GM23338 (cell line): ENCODE results near the gene ABHD12. TPM values are rescaled to one million over a fixed set of nuclear protein-coding genes. Genes with fewer than 3 reads are reported as not detected.

Source experiments
- ATAC-seq: fragments of 200-7000 bp; cut with Tn5 transposase; 3 replicates; pipeline ENCODE4 v1.9.1; 2020
- DNase-seq: peaks from one replicate; pipeline ENCODE4 v3.0.0-alpha.2; 2015; ENCODE audit warnings: low spot score
- H2AFZ ChIP-seq: fragments of 200-600 bp; sonication (generic); 2 replicates; pipeline ENCODE4 v1.8.0; 2016; ENCODE audit warnings: antibody characterized with exemption, mild to moderate bottlenecking, moderate library complexity
- H3F3A ChIP-seq: fragments of 200-600 bp; sonication (generic); replicated peaks from 2 replicates; pipeline ENCODE4 v1.8.0; 2017; ENCODE audit warnings: antibody characterized with exemption, mixed run types, low read depth
- H3K27ac ChIP-seq: fragments of 200-600 bp; sonication (generic); 2 replicates; pipeline ENCODE4 v1.6.1; 2016; ENCODE audit warnings: low read depth
- H3K27me3 ChIP-seq: fragments of 200-600 bp; sonication (generic); 2 replicates; pipeline ENCODE4 v1.8.0; 2016; ENCODE audit warnings: mild to moderate bottlenecking, mixed run types, moderate library complexity; ENCODE audit not compliant: insufficient read depth
- H3K36me3 ChIP-seq: fragments of 200-600 bp; sonication (generic); 2 replicates; pipeline ENCODE4 v1.8.0; 2016; ENCODE audit warnings: mild to moderate bottlenecking; ENCODE audit not compliant: insufficient read depth
- H3K4me1 ChIP-seq: fragments of 200-600 bp; sonication (generic); 2 replicates; pipeline ENCODE4 v1.8.0; 2016; ENCODE audit warnings: mild to moderate bottlenecking, moderate library complexity; ENCODE audit not compliant: insufficient read depth
- H3K4me2 ChIP-seq: fragments of 200-600 bp; sonication (generic); 2 replicates; pipeline ENCODE4 v1.7.1; 2017; ENCODE audit warnings: mixed run types
- H3K4me3 ChIP-seq: fragments of 200-600 bp; sonication (generic); 2 replicates; pipeline ENCODE4 v1.6.1; 2016; ENCODE audit warnings: mixed run types
- H3K79me2 ChIP-seq: fragments of 200-600 bp; sonication (generic); replicated peaks from 2 replicates; pipeline ENCODE4 v1.8.0; 2017; ENCODE audit warnings: mild to moderate bottlenecking; ENCODE audit not compliant: insufficient read depth
- H3K9me2 ChIP-seq: fragments of 200-600 bp; sonication (generic); 2 replicates; pipeline ENCODE4 v1.8.0; 2017; ENCODE audit not compliant: insufficient read depth
- H4K20me1 ChIP-seq: fragments of 200-600 bp; sonication (generic); replicated peaks from 2 replicates; pipeline ENCODE4 v1.8.0; 2017; ENCODE audit warnings: mild to moderate bottlenecking; ENCODE audit not compliant: insufficient read depth
- H3K27ac Mint-ChIP-seq: 2 replicates; pipeline ENCODE4 v1.8.0; 2020; ENCODE audit warnings: inconsistent platforms, mild to moderate bottlenecking, moderate library complexity, mixed read lengths
- H3K27me3 Mint-ChIP-seq: 3 replicates; pipeline ENCODE4 v1.8.0; 2022; ENCODE audit warnings: low read depth, mild to moderate bottlenecking, moderate library complexity, mixed read lengths, inconsistent platforms; ENCODE audit not compliant: insufficient read depth, poor library complexity
- H3K36me3 Mint-ChIP-seq: 3 replicates; pipeline ENCODE4 v1.8.0; 2021; ENCODE audit warnings: low read depth, mild to moderate bottlenecking, inconsistent platforms, moderate library complexity, mixed read lengths
- H3K4me1 Mint-ChIP-seq: 3 replicates; pipeline ENCODE4 v1.8.0; 2020; ENCODE audit warnings: mild to moderate bottlenecking, inconsistent platforms, mixed read lengths
- H3K4me3 Mint-ChIP-seq: 3 replicates; pipeline ENCODE4 v1.8.0; 2021; ENCODE audit warnings: moderate library complexity, mild to moderate bottlenecking, inconsistent platforms, mixed read lengths
- H3K9me3 Mint-ChIP-seq: 3 replicates; pipeline ENCODE4 v1.8.0; 2020; ENCODE audit warnings: moderate library complexity, mild to moderate bottlenecking, inconsistent platforms, mixed read lengths
- EZH2 ChIP-seq: fragments of 200-600 bp; sonication (generic); IDR thresholded peaks from one replicate; pipeline ENCODE4 v1.8.0; 2017; ENCODE audit warnings: antibody characterized with exemption, mild to moderate bottlenecking, low read depth; ENCODE audit not compliant: unreplicated experiment
- ZNF331 ChIP-seq: fragments of 250-450 bp; sonication (Bioruptor Pico); IDR thresholded peaks from 2 replicates; pipeline ENCODE4 v1.5.0; 2020; ENCODE audit warnings: low read depth, mild to moderate bottlenecking, moderate library complexity
- ZNF462 ChIP-seq: fragments of 250-450 bp; sonication (Bioruptor Pico); IDR thresholded peaks from 2 replicates; pipeline ENCODE4 v1.5.0; 2020; ENCODE audit warnings: mild to moderate bottlenecking, moderate library complexity
- polyA plus RNA-seq: library from polyadenylated mRNA; unstranded; fragments of >200 nt; fragmentation: Nextera tagmentation; extraction: Ambion mirVana; gene quantifications from 2 replicates; pipeline ENCODE4 v1.2.1, GENCODE V29; 2016
- total RNA-seq: library from RNA; depleted of rRNA; stranded (reverse); fragments of >200 nt; shearing (Covaris generic); gene quantifications from 2 replicates; pipeline ENCODE4 v1.2.3, GENCODE V29; 2014
- TF ChIP-seq, protein P1 (sequence below): IDR thresholded peaks from one replicate; pipeline ENCODE4 v1.6.1; 2018; ENCODE audit warnings: antibody characterized with exemption; ENCODE audit not compliant: unreplicated experiment
- TF ChIP-seq, protein P2 (sequence below): IDR thresholded peaks from 2 replicates; pipeline ENCODE4 v1.6.1; 2016; ENCODE audit warnings: antibody characterized with exemption

ABHD12 gene
- total and polyA plus RNA-seq, 2 experiments from 2014 or later, result 40.2 to 57.8 TPM

DNA sequence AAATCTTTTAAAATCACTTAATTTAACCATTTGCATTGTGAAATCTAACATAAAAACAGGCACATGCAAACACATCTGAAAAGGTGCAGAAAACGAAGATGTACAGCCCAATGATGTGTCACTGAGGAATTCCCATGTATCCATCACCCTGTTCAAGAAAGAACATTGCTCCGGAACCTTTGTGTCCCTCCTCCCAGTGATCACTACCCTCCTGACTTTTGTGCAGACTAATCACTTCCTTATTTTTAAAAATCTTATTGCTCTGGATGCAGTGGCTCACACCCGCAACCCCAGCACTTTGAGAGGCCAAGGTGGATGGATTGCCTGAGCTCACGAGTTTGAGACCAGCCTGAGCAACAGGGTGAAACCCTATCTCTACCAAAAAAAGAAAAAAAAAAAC is 31.4 kb upstream of the ABHD12 start:
- H4K20me1 ChIP-seq, result peaks cover 1% of the 10 kb centered on the region; the same call in 1 of the 2 replicates
- no peaks in the 10 kb centered on the region for H3K27me3 Mint-ChIP-seq
- H3K36me3 ChIP-seq, result peaks cover 54% of the 10 kb centered on the region
- no peak for ATAC-seq
- no peaks in the 10 kb centered on the region for H3K4me1 ChIP-seq
- H3K27me3 ChIP-seq, result no peaks in the 10 kb centered on the region
- H3K27ac ChIP-seq, result peak overlapping the region; percentile 15
- peaks cover 94% of the 10 kb centered on the region for H3K36me3 Mint-ChIP-seq
- H3K9me3 Mint-ChIP-seq, result peaks cover 3% of the 10 kb centered on the region; the same call in 2 of the 3 replicates
- no peaks in the 10 kb centered on the region for H3K4me1 Mint-ChIP-seq
- H3K27ac Mint-ChIP-seq, result no peak overlapping the region
- H3K4me2 ChIP-seq, result no peak overlapping the region
- H2AFZ ChIP-seq, result no peak overlapping the region
- 0 out of 2 replicates have a peak, but pooled peaks cover 3% of the 10 kb centered on the region for H3F3A ChIP-seq
- H3K9me2 ChIP-seq, result no peaks in the 10 kb centered on the region
- no peak overlapping the region for H3K4me3 ChIP-seq
- peaks cover 6% of the 10 kb centered on the region for H3K79me2 ChIP-seq
- DNase-seq, result no peak
- H3K4me3 Mint-ChIP-seq, result no peak overlapping the region
- TF ChIP-seq, protein P1, sequence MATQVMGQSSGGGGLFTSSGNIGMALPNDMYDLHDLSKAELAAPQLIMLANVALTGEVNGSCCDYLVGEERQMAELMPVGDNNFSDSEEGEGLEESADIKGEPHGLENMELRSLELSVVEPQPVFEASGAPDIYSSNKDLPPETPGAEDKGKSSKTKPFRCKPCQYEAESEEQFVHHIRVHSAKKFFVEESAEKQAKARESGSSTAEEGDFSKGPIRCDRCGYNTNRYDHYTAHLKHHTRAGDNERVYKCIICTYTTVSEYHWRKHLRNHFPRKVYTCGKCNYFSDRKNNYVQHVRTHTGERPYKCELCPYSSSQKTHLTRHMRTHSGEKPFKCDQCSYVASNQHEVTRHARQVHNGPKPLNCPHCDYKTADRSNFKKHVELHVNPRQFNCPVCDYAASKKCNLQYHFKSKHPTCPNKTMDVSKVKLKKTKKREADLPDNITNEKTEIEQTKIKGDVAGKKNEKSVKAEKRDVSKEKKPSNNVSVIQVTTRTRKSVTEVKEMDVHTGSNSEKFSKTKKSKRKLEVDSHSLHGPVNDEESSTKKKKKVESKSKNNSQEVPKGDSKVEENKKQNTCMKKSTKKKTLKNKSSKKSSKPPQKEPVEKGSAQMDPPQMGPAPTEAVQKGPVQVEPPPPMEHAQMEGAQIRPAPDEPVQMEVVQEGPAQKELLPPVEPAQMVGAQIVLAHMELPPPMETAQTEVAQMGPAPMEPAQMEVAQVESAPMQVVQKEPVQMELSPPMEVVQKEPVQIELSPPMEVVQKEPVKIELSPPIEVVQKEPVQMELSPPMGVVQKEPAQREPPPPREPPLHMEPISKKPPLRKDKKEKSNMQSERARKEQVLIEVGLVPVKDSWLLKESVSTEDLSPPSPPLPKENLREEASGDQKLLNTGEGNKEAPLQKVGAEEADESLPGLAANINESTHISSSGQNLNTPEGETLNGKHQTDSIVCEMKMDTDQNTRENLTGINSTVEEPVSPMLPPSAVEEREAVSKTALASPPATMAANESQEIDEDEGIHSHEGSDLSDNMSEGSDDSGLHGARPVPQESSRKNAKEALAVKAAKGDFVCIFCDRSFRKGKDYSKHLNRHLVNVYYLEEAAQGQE, result no peak
- TF ChIP-seq, protein P2, sequence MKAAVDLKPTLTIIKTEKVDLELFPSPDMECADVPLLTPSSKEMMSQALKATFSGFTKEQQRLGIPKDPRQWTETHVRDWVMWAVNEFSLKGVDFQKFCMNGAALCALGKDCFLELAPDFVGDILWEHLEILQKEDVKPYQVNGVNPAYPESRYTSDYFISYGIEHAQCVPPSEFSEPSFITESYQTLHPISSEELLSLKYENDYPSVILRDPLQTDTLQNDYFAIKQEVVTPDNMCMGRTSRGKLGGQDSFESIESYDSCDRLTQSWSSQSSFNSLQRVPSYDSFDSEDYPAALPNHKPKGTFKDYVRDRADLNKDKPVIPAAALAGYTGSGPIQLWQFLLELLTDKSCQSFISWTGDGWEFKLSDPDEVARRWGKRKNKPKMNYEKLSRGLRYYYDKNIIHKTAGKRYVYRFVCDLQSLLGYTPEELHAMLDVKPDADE, result no peak
- no peak for TF ChIP-seq EZH2
- no peak for TF ChIP-seq ZNF462 (CRISPR knock-in tag)
- TF ChIP-seq ZNF331, result no peak
